HepG2 (cell line): ENCODE measurements around the gene BAG5. TPM values are rescaled to one million over a fixed set of nuclear protein-coding genes. Genes with fewer than 3 reads are reported as not detected.

ENCODE experiments used
- CEBPG ChIP-seq: IDR thresholded peaks from 2 replicates; pipeline ENCODE4 v1.6.1; 2016
- FOXM1 ChIP-seq: sonication (generic); formaldehyde crosslinking; IDR thresholded peaks from 2 replicates; pipeline ENCODE4 v1.5.0; 2020; ENCODE audit warnings: missing genetic modification reagents
- GFI1 ChIP-seq: sonication (generic); formaldehyde crosslinking; IDR thresholded peaks from 2 replicates; pipeline ENCODE4 v1.5.0; 2020; ENCODE audit warnings: missing genetic modification reagents, mild to moderate bottlenecking, borderline replicate concordance
- HOXA9 ChIP-seq: sonication (generic); formaldehyde crosslinking; IDR thresholded peaks from 2 replicates; pipeline ENCODE4 v1.8.1; 2022; ENCODE audit warnings: missing genetic modification reagents, mild to moderate bottlenecking, moderate library complexity, borderline replicate concordance
- KDM4B ChIP-seq: sonication (generic); formaldehyde crosslinking; IDR thresholded peaks from 2 replicates; pipeline ENCODE4 v1.4.0; 2020; ENCODE audit warnings: missing genetic modification reagents
- KDM5A ChIP-seq: fragments of 200-600 bp; sonication (generic); IDR thresholded peaks from 2 replicates; pipeline ENCODE4 v1.7.0; 2018; ENCODE audit warnings: antibody characterized with exemption, mild to moderate bottlenecking, low read length, borderline replicate concordance
- KDM6A ChIP-seq: IDR thresholded peaks from 2 replicates; pipeline ENCODE4 v1.6.1; 2016; ENCODE audit warnings: low read depth
- MTA1 ChIP-seq: sonication (generic); formaldehyde crosslinking; IDR thresholded peaks from 2 replicates; pipeline ENCODE4 v1.4.0; 2020; ENCODE audit warnings: missing genetic modification reagents, mild to moderate bottlenecking, borderline replicate concordance
- MXD1 ChIP-seq: sonication (generic); formaldehyde crosslinking; IDR thresholded peaks from 2 replicates; pipeline ENCODE4 v1.4.0; 2020; ENCODE audit warnings: mild to moderate bottlenecking, missing genetic modification reagents
- SPEN ChIP-seq: sonication (generic); formaldehyde crosslinking; IDR thresholded peaks from 2 replicates; pipeline ENCODE4 v1.5.1; 2020; ENCODE audit warnings: low read depth, mild to moderate bottlenecking, missing genetic modification reagents
- TAF15 ChIP-seq: fragments of 200-400 bp; formaldehyde crosslinking; IDR thresholded peaks from one replicate; pipeline ENCODE4 v1.6.1; 2018; ENCODE audit warnings: mild to moderate bottlenecking, low read depth, low read length; ENCODE audit not compliant: poor library complexity, severe bottlenecking
- TFDP2 ChIP-seq: sonication (generic); formaldehyde crosslinking; IDR thresholded peaks from 2 replicates; pipeline ENCODE4 v1.4.0; 2020; ENCODE audit warnings: missing genetic modification reagents
- ZBTB20 ChIP-seq: sonication (generic); formaldehyde crosslinking; IDR thresholded peaks from 2 replicates; pipeline ENCODE4 v1.8.1; 2023; ENCODE audit warnings: missing genetic modification reagents, low read depth, mild to moderate bottlenecking, borderline replicate concordance
- ZBTB34 ChIP-seq: sonication (generic); formaldehyde crosslinking; IDR thresholded peaks from 2 replicates; pipeline ENCODE4 v1.8.0; 2022; ENCODE audit warnings: mild to moderate bottlenecking, missing genetic modification reagents
- ZFP62 ChIP-seq: sonication (generic); formaldehyde crosslinking; IDR thresholded peaks from 2 replicates; pipeline ENCODE4 v1.4.0; 2020; ENCODE audit warnings: missing genetic modification reagents
- ZGPAT ChIP-seq: IDR thresholded peaks from 2 replicates; pipeline ENCODE4 v1.6.1; 2016; ENCODE audit warnings: mild to moderate bottlenecking
- ZNF10 ChIP-seq: sonication (generic); formaldehyde crosslinking; IDR thresholded peaks from 2 replicates; pipeline ENCODE4 v1.4.0; 2020; ENCODE audit warnings: mild to moderate bottlenecking, low read depth, missing genetic modification reagents, borderline replicate concordance
- ZNF276 ChIP-seq: sonication (generic); formaldehyde crosslinking; IDR thresholded peaks from 2 replicates; pipeline ENCODE4 v1.4.0; 2020; ENCODE audit warnings: mild to moderate bottlenecking, low read depth, missing genetic modification reagents
- ZNF609 ChIP-seq: sonication (generic); formaldehyde crosslinking; IDR thresholded peaks from 2 replicates; pipeline ENCODE4 v1.4.0; 2020; ENCODE audit warnings: mild to moderate bottlenecking, missing genetic modification reagents, borderline replicate concordance
- polyA plus RNA-seq, 8 experiments: library from polyadenylated mRNA; depleted of rRNA in 3 of 8; stranded (reverse) in 7 of 8; unstranded in 1 of 8; fragments of >200 nt; fragmentation: Illumina TruSeq in 4 of 8; extraction: Trizol in 4 of 8; gene quantifications; 2 replicates each; pipeline versions ENCODE4 v1.2.1 to v1.2.3, GENCODE V29; 2011 to 2016; ENCODE audit warnings: low read depth in 4 of 8, missing spikeins in 1 of 8, mixed read lengths in 1 of 8; ENCODE audit not compliant: insufficient read depth in 1 of 8
- total RNA-seq, 5 experiments: library from RNA; depleted of rRNA; stranded (reverse); fragments of >200 nt; fragmentation: Illumina TruSeq; extraction: Trizol; gene quantifications; 2 replicates each; pipeline ENCODE4 v1.2.3, GENCODE V29; 2016; ENCODE audit warnings: low read depth in 1 of 5

BAG5 gene
- total and polyA plus RNA-seq, 2 of the 13 experiments (the other 11 are each of a cell fraction or from before 2014, with no cell fraction given) = 3.5 to 21.0 TPM

GRCh38 chr14:103563226-103563620 lies 766 bp upstream of the BAG5 start (continued):
- no peak for TF ChIP-seq ZBTB20 (CRISPR knock-in tag)
- TF ChIP-seq ZFP62 = no peak
- TF ChIP-seq KDM4B (CRISPR knock-in tag) = no peak
- TF ChIP-seq FOXM1 (CRISPR knock-in tag) = no peak
- no peak for TF ChIP-seq ZBTB34 (CRISPR knock-in tag)
- no peak for TF ChIP-seq ZGPAT
- TF ChIP-seq CEBPG (CRISPR knock-in tag) = no peak
- TF ChIP-seq GFI1 (CRISPR knock-in tag) = no peak
- TF ChIP-seq HOXA9 (CRISPR knock-in tag) = no peak
- no peak for TF ChIP-seq KDM6A (CRISPR knock-in tag)
- no peak for TF ChIP-seq ZNF276 (CRISPR knock-in tag)
- TF ChIP-seq ZNF609 = no peak
- peak; percentile 74 for TF ChIP-seq KDM5A
- no peak for TF ChIP-seq ZNF10
- no peak for TF ChIP-seq MTA1
- 0 out of 2 replicates have a peak, but pooled peaks have one; percentile 17 for TF ChIP-seq MXD1 (CRISPR knock-in tag)
- no peak for TF ChIP-seq TAF15
- no peak for TF ChIP-seq SPEN (CRISPR knock-in tag)
- no peak for TF ChIP-seq TFDP2
